Measurements from ENCODE around the gene CNTNAP5.

CNTNAP5 gene

GRCh38 chr2:124065636-124066035 is 40.5 kb downstream of the CNTNAP5 start:
- no peak overlapping the region for H3K4me3 ChIP-seq (ENCODE audit: low read length)
- H2BK15ac ChIP-seq (replicated peaks; ENCODE audit: low read depth) = no peak overlapping the region
- H4K5ac ChIP-seq (ENCODE audit: low read length) = no peak overlapping the region
- H3K18ac ChIP-seq (ENCODE audit: low read length) = no peak overlapping the region
- DNase-seq = no peak
- no peak overlapping the region for H3K23ac ChIP-seq (ENCODE audit: low read length)
- no peak overlapping the region for H3K9ac ChIP-seq (ENCODE audit: low read length)
- H3K56ac ChIP-seq (ENCODE audit: low read length) = no peak overlapping the region
- H3K4ac ChIP-seq (ENCODE audit: low read depth, low read length) = no peak overlapping the region
- H3K36me3 ChIP-seq (ENCODE audit: control insufficient read depth, insufficient read depth, low read length) = no peaks in the 10 kb centered on the region
- H3K27ac ChIP-seq (ENCODE audit: low read depth, low read length) = no peak overlapping the region
- H2BK5ac ChIP-seq (ENCODE audit: low read length) = no peak overlapping the region
- no peak overlapping the region for H2AK5ac ChIP-seq (ENCODE audit: low read length)
- no CpG with 5 or more reads among the region's 4 CpGs for whole genome bisulfite sequencing (ENCODE audit: extremely low coverage, insufficient coverage, low lambda C conversion rate)
- no peaks in the 10 kb centered on the region for H3K27me3 ChIP-seq (ENCODE audit: insufficient read depth, low read length, poor library complexity)
- H4K8ac ChIP-seq (ENCODE audit: low read depth, low read length) = no peak overlapping the region
- H3K4me2 ChIP-seq (ENCODE audit: low read length) = no peak overlapping the region
- no peaks in the 10 kb centered on the region for H3K4me1 ChIP-seq (ENCODE audit: control insufficient read depth, low read depth, low read length)
- no peaks in the 10 kb centered on the region for H3K79me1 ChIP-seq (ENCODE audit: low read length)
- no peak overlapping the region for H2BK120ac ChIP-seq (ENCODE audit: low read depth, low read length)
- no peaks in the 10 kb centered on the region for H3K79me2 ChIP-seq (ENCODE audit: control insufficient read depth, insufficient read depth, low read length)

DNA sequence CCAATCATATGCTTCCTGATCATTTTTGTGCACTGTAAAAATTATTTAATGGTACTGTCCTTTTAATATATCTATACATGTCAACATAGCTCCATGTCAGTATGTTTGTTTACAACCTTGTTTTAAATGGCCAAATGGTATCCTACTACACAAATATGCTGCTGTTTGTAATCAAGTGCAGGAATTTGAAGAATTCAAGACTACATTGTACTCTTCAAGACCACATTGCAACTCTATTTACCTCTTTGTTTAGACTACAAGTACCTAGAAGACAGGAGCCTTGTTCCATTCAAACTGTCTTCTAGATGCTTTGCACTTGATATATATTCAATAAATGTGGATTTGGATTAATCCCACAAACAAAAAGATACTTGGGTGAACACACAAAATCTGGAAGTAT is 41.7 kb downstream of the CNTNAP5 start:
- DNase-seq = peak; percentile 45
- Histone ChIP-seq H3K27me3 (ENCODE audit: insufficient read depth, low read length, poor library complexity) (no peaks in the 10 kb centered on the region), H4K5ac (ENCODE audit: low read length) (no peak overlapping the region), H3K79me2 (ENCODE audit: control insufficient read depth, insufficient read depth, low read length) (no peaks in the 10 kb centered on the region), H2BK5ac (ENCODE audit: low read length) (no peak overlapping the region), H3K56ac (ENCODE audit: low read length) (no peak overlapping the region), H3K79me1 (ENCODE audit: low read length) (no peaks in the 10 kb centered on the region), H3K9ac (ENCODE audit: low read length) (no peak overlapping the region), H2AK5ac (ENCODE audit: low read length) (no peak overlapping the region), H3K27ac (ENCODE audit: low read depth, low read length) (no peak overlapping the region), H3K4me1 (ENCODE audit: control insufficient read depth, low read depth, low read length) (no peaks in the 10 kb centered on the region), H2BK15ac (replicated peaks; ENCODE audit: low read depth) (no peak overlapping the region), H3K23ac (ENCODE audit: low read length) (no peak overlapping the region), H3K4ac (ENCODE audit: low read depth, low read length) (no peak overlapping the region), H3K36me3 (ENCODE audit: control insufficient read depth, insufficient read depth, low read length) (no peaks in the 10 kb centered on the region), H4K8ac (ENCODE audit: low read depth, low read length) (no peak overlapping the region), H3K18ac (ENCODE audit: low read length) (no peak overlapping the region), H3K4me2 (ENCODE audit: low read length) (no peak overlapping the region), H3K4me3 (ENCODE audit: low read length) (no peak overlapping the region), H2BK120ac (ENCODE audit: low read depth, low read length) (no peak overlapping the region)

GRCh38 chr2:124079045-124079444 is 54.0 kb downstream of the CNTNAP5 start:
- no CpG with 5 or more reads among the region's 2 CpGs for WGBS (ENCODE audit: extremely low coverage, insufficient coverage, low lambda C conversion rate)
- Histone ChIP-seq H2AK5ac (ENCODE audit: low read length) (no peak overlapping the region), H2BK5ac (ENCODE audit: low read length) (no peak overlapping the region), H4K8ac (ENCODE audit: low read depth, low read length) (no peak overlapping the region), H3K56ac (ENCODE audit: low read length) (no peak overlapping the region), H3K18ac (ENCODE audit: low read length) (peak overlapping the region; percentile 51), H3K23ac (ENCODE audit: low read length) (no peak overlapping the region), H4K5ac (ENCODE audit: low read length) (no peak overlapping the region), H3K4me3 (ENCODE audit: low read length) (no peak overlapping the region), H3K9ac (ENCODE audit: low read length) (no peak overlapping the region), H2BK120ac (ENCODE audit: low read depth, low read length) (no peak overlapping the region), H2BK15ac (replicated peaks; ENCODE audit: low read depth) (no peak overlapping the region), H3K79me1 (ENCODE audit: low read length) (no peaks in the 10 kb centered on the region), H3K27me3 (ENCODE audit: insufficient read depth, low read length, poor library complexity) (no peaks in the 10 kb centered on the region), H3K79me2 (ENCODE audit: control insufficient read depth, insufficient read depth, low read length) (no peaks in the 10 kb centered on the region), H3K4ac (ENCODE audit: low read depth, low read length) (no peak overlapping the region), H3K4me2 (ENCODE audit: low read length) (no peak overlapping the region), H3K4me1 (ENCODE audit: control insufficient read depth, low read depth, low read length) (no peaks in the 10 kb centered on the region), H3K27ac (ENCODE audit: low read depth, low read length) (no peak overlapping the region), H3K36me3 (ENCODE audit: control insufficient read depth, insufficient read depth, low read length) (no peaks in the 10 kb centered on the region)
- DNase-seq = no peak

GRCh38 chr2:124080281-124081153 is 55.4 kb downstream of the CNTNAP5 start:
- Histone ChIP-seq H2BK15ac (replicated peaks; ENCODE audit: low read depth) (no peak overlapping the region), H3K79me1 (ENCODE audit: low read length) (no peaks in the 10 kb centered on the region), H3K4me3 (ENCODE audit: low read length) (no peak overlapping the region), H3K4ac (ENCODE audit: low read depth, low read length) (no peak overlapping the region), H3K27ac (ENCODE audit: low read depth, low read length) (no peak overlapping the region), H2BK5ac (ENCODE audit: low read length) (no peak overlapping the region), H3K79me2 (ENCODE audit: control insufficient read depth, insufficient read depth, low read length) (no peaks in the 10 kb centered on the region), H3K4me2 (ENCODE audit: low read length) (no peak overlapping the region), H4K8ac (ENCODE audit: low read depth, low read length) (no peak overlapping the region), H3K36me3 (ENCODE audit: control insufficient read depth, insufficient read depth, low read length) (no peaks in the 10 kb centered on the region), H3K56ac (ENCODE audit: low read length) (no peak overlapping the region), H2BK120ac (ENCODE audit: low read depth, low read length) (no peak overlapping the region), H3K18ac (ENCODE audit: low read length) (no peak overlapping the region), H2AK5ac (ENCODE audit: low read length) (no peak overlapping the region), H3K9ac (ENCODE audit: low read length) (no peak overlapping the region), H3K4me1 (ENCODE audit: control insufficient read depth, low read depth, low read length) (no peaks in the 10 kb centered on the region), H3K23ac (ENCODE audit: low read length) (no peak overlapping the region), H4K5ac (ENCODE audit: low read length) (no peak overlapping the region), H3K27me3 (ENCODE audit: insufficient read depth, low read length, poor library complexity) (no peaks in the 10 kb centered on the region)
- WGBS (ENCODE audit: extremely low coverage, insufficient coverage, low lambda C conversion rate) = no CpG with 5 or more reads among the region's 6 CpGs
- no peak for DNase-seq

- Histone ChIP-seq H3K36me3 (ENCODE audit: control insufficient read depth, insufficient read depth, low read length) (no peaks in the 10 kb centered on the region), H3K27ac (ENCODE audit: low read depth, low read length) (no peak overlapping the region), H3K56ac (ENCODE audit: low read length) (no peak overlapping the region), H2AK5ac (ENCODE audit: low read length) (no peak overlapping the region), H3K9ac (ENCODE audit: low read length) (no peak overlapping the region), H3K27me3 (ENCODE audit: insufficient read depth, low read length, poor library complexity) (no peaks in the 10 kb centered on the region), H3K18ac (ENCODE audit: low read length) (no peak overlapping the region), H3K4me3 (ENCODE audit: low read length) (no peak overlapping the region), H4K5ac (ENCODE audit: low read length) (no peak overlapping the region), H3K4ac (ENCODE audit: low read depth, low read length) (no peak overlapping the region), H3K4me1 (ENCODE audit: control insufficient read depth, low read depth, low read length) (no peaks in the 10 kb centered on the region), H2BK15ac (replicated peaks; ENCODE audit: low read depth) (no peak overlapping the region), H2BK5ac (ENCODE audit: low read length) (no peak overlapping the region), H3K4me2 (ENCODE audit: low read length) (no peak overlapping the region), H4K8ac (ENCODE audit: low read depth, low read length) (no peak overlapping the region), H2BK120ac (ENCODE audit: low read depth, low read length) (no peak overlapping the region), H3K79me2 (ENCODE audit: control insufficient read depth, insufficient read depth, low read length) (no peaks in the 10 kb centered on the region), H3K79me1 (ENCODE audit: low read length) (no peaks in the 10 kb centered on the region), H3K23ac (ENCODE audit: low read length) (no peak overlapping the region)
- no CpG with 5 or more reads among the region's 1 CpG for WGBS (ENCODE audit: extremely low coverage, insufficient coverage, low lambda C conversion rate)
- peak; percentile 83 for DNase-seq
Measured at GRCh38 chr2:124081154-124081716, 56.1 kb downstream of the CNTNAP5 start.
